ENCODE results near the gene FAM161B.
"Not testable (repeated sequence)": the region's sequence is repeated elsewhere in the genome, so short reads cannot be mapped to it uniquely, and the experiment has no call there.

Gene FAM161B

GRCh38 chr14:73965216-73965615 is 15.3 kb upstream of the FAM161B start:
- Mint-ChIP-seq H3K4me3 (no peak overlapping the region), H3K9me3 (ENCODE audit: low read depth) (no peaks in the 10 kb centered on the region), H3K4me1 (ENCODE audit: low read depth) (no peaks in the 10 kb centered on the region), H3K27me3 (no peaks in the 10 kb centered on the region), H3K36me3 (no peaks in the 10 kb centered on the region), H3K27ac (peak overlapping the region; percentile 8)

GRCh38 chr14:73961192-73961591 is 11.3 kb upstream of the FAM161B start:
- no peaks in the 10 kb centered on the region for H3K9me3 Mint-ChIP-seq (ENCODE audit: low read depth)
- H3K36me3 Mint-ChIP-seq, result no peaks in the 10 kb centered on the region

GRCh38 chr14:73958591-73958990 is 8.7 kb upstream of the FAM161B start:
- Mint-ChIP-seq H3K9me3 (ENCODE audit: low read depth) (no peaks in the 10 kb centered on the region), H3K4me1 (ENCODE audit: low read depth) (no peaks in the 10 kb centered on the region), H3K27me3 (no peaks in the 10 kb centered on the region), H3K4me3 (no peak overlapping the region), H3K27ac (no peak overlapping the region), H3K36me3 (no peaks in the 10 kb centered on the region)

More at GRCh38 chr14:73961192-73961591, 11.3 kb upstream of the FAM161B start:
- H3K4me1 Mint-ChIP-seq (ENCODE audit: low read depth), result no peaks in the 10 kb centered on the region
- no peak overlapping the region for H3K4me3 Mint-ChIP-seq
- no peak overlapping the region for H3K27ac Mint-ChIP-seq
- no peaks in the 10 kb centered on the region for H3K27me3 Mint-ChIP-seq

- H3K4me3 Mint-ChIP-seq, result no peak overlapping the region
- H3K4me1 Mint-ChIP-seq (ENCODE audit: low read depth), result peaks cover 13% of the 10 kb centered on the region
- H3K9me3 Mint-ChIP-seq (ENCODE audit: low read depth), result no peaks in the 10 kb centered on the region
- no peak overlapping the region for H3K27ac Mint-ChIP-seq
- no peaks in the 10 kb centered on the region for H3K36me3 Mint-ChIP-seq
- no peaks in the 10 kb centered on the region for H3K27me3 Mint-ChIP-seq
Measured at GRCh38 chr14:73955674-73956073, 5.8 kb upstream of the FAM161B start.

GRCh38 chr14:73953731-73954130 is 3.8 kb upstream of the FAM161B start:
- Mint-ChIP-seq H3K9me3 (ENCODE audit: low read depth) (no peaks in the 10 kb centered on the region), H3K4me3 (no peak overlapping the region), H3K4me1 (ENCODE audit: low read depth) (peaks cover 20% of the 10 kb centered on the region), H3K36me3 (no peaks in the 10 kb centered on the region), H3K27me3 (no peaks in the 10 kb centered on the region), H3K27ac (no peak overlapping the region)

GRCh38 chr14:73945159-73945670 is 4.7 kb downstream of the FAM161B start:
- Mint-ChIP-seq H3K27me3 (no peaks in the 10 kb centered on the region), H3K9me3 (ENCODE audit: low read depth) (no peaks in the 10 kb centered on the region), H3K36me3 (peaks cover 2% of the 10 kb centered on the region), H3K4me3 (no peak overlapping the region), H3K27ac (no peak overlapping the region), H3K4me1 (ENCODE audit: low read depth) (peaks cover 8% of the 10 kb centered on the region)

- Mint-ChIP-seq H3K4me3 (no peak overlapping the region), H3K9me3 (ENCODE audit: low read depth) (no peaks in the 10 kb centered on the region), H3K27me3 (no peaks in the 10 kb centered on the region), H3K36me3 (peaks cover 2% of the 10 kb centered on the region), H3K4me1 (ENCODE audit: low read depth) (peaks cover 4% of the 10 kb centered on the region), H3K27ac (no peak overlapping the region)
Measured at GRCh38 chr14:73944432-73945158, 5.3 kb downstream of the FAM161B start.

GRCh38 chr14:73943083-73943482 is 6.8 kb downstream of the FAM161B start:
- peaks cover under 1% of the 10 kb centered on the region for H3K4me1 Mint-ChIP-seq (ENCODE audit: low read depth)
- H3K27me3 Mint-ChIP-seq, result no peaks in the 10 kb centered on the region
- no peaks in the 10 kb centered on the region for H3K9me3 Mint-ChIP-seq (ENCODE audit: low read depth)
- H3K27ac Mint-ChIP-seq, result no peak overlapping the region
- no peak overlapping the region for H3K4me3 Mint-ChIP-seq
- H3K36me3 Mint-ChIP-seq, result peaks cover 2% of the 10 kb centered on the region

GRCh38 chr14:73942180-73942579 is 7.7 kb downstream of the FAM161B start:
- Mint-ChIP-seq H3K4me3 (no peak overlapping the region), H3K9me3 (ENCODE audit: low read depth) (no peaks in the 10 kb centered on the region), H3K36me3 (peaks cover 2% of the 10 kb centered on the region), H3K27ac (no peak overlapping the region), H3K4me1 (ENCODE audit: low read depth) (no peaks in the 10 kb centered on the region), H3K27me3 (no peaks in the 10 kb centered on the region)

GRCh38 chr14:73937012-73937411 is 12.9 kb downstream of the FAM161B start:
- Mint-ChIP-seq H3K9me3 (ENCODE audit: low read depth) (no peaks in the 10 kb centered on the region), H3K4me3 (no peak overlapping the region), H3K27ac (no peak overlapping the region), H3K27me3 (no peaks in the 10 kb centered on the region), H3K4me1 (ENCODE audit: low read depth) (no peaks in the 10 kb centered on the region), H3K36me3 (no peaks in the 10 kb centered on the region)

- H3K9me3 Mint-ChIP-seq (ENCODE audit: low read depth), result no peaks in the 10 kb centered on the region
- peaks cover 1% of the 10 kb centered on the region for H3K4me1 Mint-ChIP-seq (ENCODE audit: low read depth)
- no peaks in the 10 kb centered on the region for H3K27me3 Mint-ChIP-seq
- peak overlapping the region; percentile 48 for H3K27ac Mint-ChIP-seq
- H3K4me3 Mint-ChIP-seq, result no peak overlapping the region
- peaks cover 2% of the 10 kb centered on the region for H3K36me3 Mint-ChIP-seq
Measured at GRCh38 chr14:73936548-73936947, 13.3 kb downstream of the FAM161B start.

- H3K27ac Mint-ChIP-seq, result no peak overlapping the region
Measured at GRCh38 chr14:73935666-73936065, 14.2 kb downstream of the FAM161B start.

GRCh38 chr14:73924337-73924736 is 25.6 kb downstream of the FAM161B start:
- H3K27ac Mint-ChIP-seq, result no peak overlapping the region
- H3K27me3 Mint-ChIP-seq, result no peaks in the 10 kb centered on the region
- H3K4me3 Mint-ChIP-seq, result no peak overlapping the region
- peaks cover 15% of the 10 kb centered on the region for H3K36me3 Mint-ChIP-seq
- H3K9me3 Mint-ChIP-seq (ENCODE audit: low read depth), result no peaks in the 10 kb centered on the region
- peaks cover 2% of the 10 kb centered on the region for H3K4me1 Mint-ChIP-seq (ENCODE audit: low read depth)

More at GRCh38 chr14:73935666-73936065, 14.2 kb downstream of the FAM161B start:
- H3K36me3 Mint-ChIP-seq, result peaks cover 2% of the 10 kb centered on the region
- H3K27me3 Mint-ChIP-seq, result no peaks in the 10 kb centered on the region
- peaks cover 7% of the 10 kb centered on the region for H3K4me1 Mint-ChIP-seq (ENCODE audit: low read depth)
- no peaks in the 10 kb centered on the region for H3K9me3 Mint-ChIP-seq (ENCODE audit: low read depth)
- H3K4me3 Mint-ChIP-seq, result no peak overlapping the region

- not testable (repeated sequence) for H3K27ac Mint-ChIP-seq; H3K4me1 Mint-ChIP-seq (ENCODE audit: low read depth); H3K36me3 Mint-ChIP-seq; H3K9me3 Mint-ChIP-seq (ENCODE audit: low read depth); H3K4me3 Mint-ChIP-seq; H3K27me3 Mint-ChIP-seq
Measured at GRCh38 chr14:73919457-73919856, 30.4 kb downstream of the FAM161B start.

GRCh38 chr14:73916324-73916723 is 33.6 kb downstream of the FAM161B start:
- Mint-ChIP-seq H3K9me3 (ENCODE audit: low read depth) (peaks cover under 1% of the 10 kb centered on the region), H3K27me3 (no peaks in the 10 kb centered on the region), H3K4me3 (no peak overlapping the region), H3K27ac (no peak overlapping the region), H3K4me1 (ENCODE audit: low read depth) (peaks cover 5% of the 10 kb centered on the region), H3K36me3 (peaks cover 18% of the 10 kb centered on the region)

GRCh38 chr14:73913256-73913655 is 36.6 kb downstream of the FAM161B start:
- Mint-ChIP-seq H3K9me3 (ENCODE audit: low read depth) (peaks cover 5% of the 10 kb centered on the region), H3K4me1 (ENCODE audit: low read depth) (peaks cover 12% of the 10 kb centered on the region), H3K27me3 (no peaks in the 10 kb centered on the region), H3K36me3 (peaks cover 29% of the 10 kb centered on the region), H3K27ac (no peak overlapping the region), H3K4me3 (no peak overlapping the region)

Data from activated naive CD8-positive, alpha-beta T cell (primary cell).